K562 (cell line): ENCODE data around the gene KCNJ10. TPM values are rescaled to one million over a fixed set of nuclear protein-coding genes. Genes with fewer than 3 reads are reported as not detected.

ENCODE experiments used
- ATAC-seq: fragments of 200-7000 bp; cut with Tn5 transposase; 3 replicates; pipeline ENCODE4 v1.9.1; 2020; ENCODE audit warnings: moderate library complexity
- BruUV-seq: library from RNA; stranded (reverse); fragments of 400-500 nt; replicated peaks from 2 replicates; lab custom pipeline; 2021; lab: Mats Ljungman, UMichigan
- CTCF ChIA-PET: fragments of 300-600 bp; formaldehyde crosslinking; extraction: SDS; loops from one replicate; lab custom pipeline; 2021; ENCODE audit warnings: low intra/inter-chr PET ratio; lab: Yijun Ruan, JAX
- POLR2A ChIA-PET: fragments of 300-600, 350-650 bp; sonication (Branson Sonifier 250); formaldehyde crosslinking; extraction: SDS; loops from one replicate; lab custom pipeline; 2021; ENCODE audit warnings: antibody characterized with exemption, inconsistent platforms; lab: Yijun Ruan, JAX
- DNase-seq, 4 experiments: peaks; one replicate each; pipeline versions ENCODE4 v3.0.0 to v3.0.0-alpha.2; 2011 to 2018; ENCODE audit warnings: low spot score in 3 of 4, mixed read lengths in 3 of 4; ENCODE audit errors: extremely low read depth in 1 of 4
- FAIRE-seq: peaks from 2 replicates; lab custom pipeline; 2011; peaks lifted over from hg19 to GRCh38; lab: Jason Lieb, UNC
- H2AFZ ChIP-seq: 2 replicates; pipeline ENCODE4 v1.6.0; 2011; ENCODE audit warnings: low read depth, low read length, control low read depth, inconsistent platforms
- H3K27ac ChIP-seq: fragments of 200-600 bp; 3 replicates; pipeline ENCODE4 v1.8.0; 2011; ENCODE audit warnings: low read depth, mild to moderate bottlenecking, control low read depth, inconsistent platforms, low read length, moderate library complexity, mixed read lengths; ENCODE audit errors: extremely low read depth
- H3K27me3 ChIP-seq, 2 experiments: fragments of 300-600 bp in 1 of 2; 2 replicates in 1 of 2; 3 replicates in 1 of 2; pipeline versions ENCODE4 v1.6.0 to v1.8.0; 2011; ENCODE audit warnings: inconsistent platforms in 2 of 2, low read length in 2 of 2, mild to moderate bottlenecking in 1 of 2, mixed read lengths in 1 of 2, moderate library complexity in 1 of 2; ENCODE audit not compliant: control insufficient read depth in 2 of 2, insufficient read depth in 2 of 2
- H3K36me3 ChIP-seq: fragments of 300-600 bp; 3 replicates; pipeline ENCODE4 v1.8.0; 2011; ENCODE audit warnings: mild to moderate bottlenecking, low read length, inconsistent platforms; ENCODE audit not compliant: control insufficient read depth, insufficient read depth
- H3K4me1 ChIP-seq, 2 experiments: fragments of 200-600 bp in 1 of 2; replicated peaks in 1 of 2; 2 replicates in 1 of 2; 3 replicates in 1 of 2; pipeline versions ENCODE4 v1.5.1 to v1.8.0; 2011; ENCODE audit warnings: inconsistent platforms in 2 of 2, low read length in 2 of 2, mild to moderate bottlenecking in 1 of 2, mixed read lengths in 1 of 2, moderate library complexity in 1 of 2; ENCODE audit not compliant: control insufficient read depth in 2 of 2, insufficient read depth in 2 of 2
- H3K4me2 ChIP-seq: 2 replicates; pipeline ENCODE4 v1.6.1; 2011; ENCODE audit warnings: low read length, control low read depth, inconsistent platforms, mixed read lengths; ENCODE audit not compliant: insufficient read depth
- H3K4me3 ChIP-seq: fragments of 200-600 bp; sonication (generic), shearing (Covaris generic); 2 replicates; pipeline ENCODE4 v1.5.1; 2016; ENCODE audit warnings: control low read depth, inconsistent platforms
- H3K79me2 ChIP-seq: fragments of 200-600 bp; 3 replicates; pipeline ENCODE4 v1.8.0; 2011; ENCODE audit warnings: low read length, inconsistent platforms; ENCODE audit not compliant: control insufficient read depth, insufficient read depth
- H3K9ac ChIP-seq, 2 experiments: 2 replicates each; pipeline versions ENCODE4 v1.6.0 to v1.6.1; 2011; ENCODE audit warnings: low read depth in 2 of 2, low read length in 2 of 2, control low read depth in 1 of 2, inconsistent platforms in 1 of 2, mild to moderate bottlenecking in 1 of 2, mixed read lengths in 1 of 2; ENCODE audit not compliant: insufficient read depth in 1 of 2
- H3K9me1 ChIP-seq: one replicate; pipeline ENCODE4 v1.6.0; 2011; ENCODE audit warnings: inconsistent platforms, mild to moderate bottlenecking, low read length, moderate library complexity; ENCODE audit not compliant: control insufficient read depth, insufficient read depth
- H3K9me3 ChIP-seq: replicated peaks from 2 replicates; pipeline ENCODE4 v1.5.1; 2011; ENCODE audit warnings: low read depth, low read length, inconsistent platforms; ENCODE audit not compliant: control insufficient read depth, insufficient read depth
- H4K20me1 ChIP-seq: replicated peaks from 2 replicates; pipeline ENCODE4 v1.6.1; 2011; ENCODE audit warnings: low read length, inconsistent platforms, mixed read lengths; ENCODE audit not compliant: control insufficient read depth, insufficient read depth
- ETV1 ChIP-seq: fragments of 450-650 bp; conservative IDR thresholded peaks from 2 replicates; pipeline ENCODE4 v1.6.1; 2016; ENCODE audit warnings: missing genetic modification characterization, control low read depth, low read depth, missing compliant biosample characterization
- FOXK2 ChIP-seq, 2 experiments: fragments of 450-650 bp; IDR thresholded peaks in 1 of 2; conservative IDR thresholded peaks in 1 of 2; 2 replicates each; pipeline ENCODE4 v1.6.1; 2016; ENCODE audit warnings: low read depth in 2 of 2, mild to moderate bottlenecking in 1 of 2
- SMARCC2 ChIP-seq: fragments of 450-650 bp; IDR thresholded peaks from 2 replicates; pipeline ENCODE4 v1.6.1; 2017; ENCODE audit warnings: antibody characterized with exemption, moderate library complexity, mild to moderate bottlenecking, low read depth
- SRSF7 ChIP-seq: fragments of 200-400 bp; formaldehyde crosslinking; optimal IDR thresholded peaks from 2 replicates; pipeline ENCODE3; 2017; ENCODE audit warnings: mild to moderate bottlenecking, low read depth, low read length
- TAF1 ChIP-seq: IDR thresholded peaks from 2 replicates; pipeline ENCODE4 v1.6.1; 2011; ENCODE audit warnings: mild to moderate bottlenecking, low read length, moderate library complexity; ENCODE audit not compliant: insufficient read depth, control insufficient read depth, severe bottlenecking; ENCODE audit errors: extremely low read depth
- WGBS: fragments of 100-300 bp; shearing (Covaris generic); methylation state at CpG from one replicate; pipeline ENCODE4 v1.1.6; 2016; ENCODE audit warnings: low coverage, mixed read lengths; ENCODE audit not compliant: insufficient coverage; ENCODE audit errors: missing lambda C conversion rate; 5-methylcytosine and 5-hydroxymethylcytosine counted together
- in situ Hi-C: fragments of 300-500 bp; cut with MboI; formaldehyde crosslinking; loops from 4 replicates; pipeline ENCODE4 v1.15.0; 2018; ENCODE audit warnings: inconsistent platforms, mixed read lengths
- intact Hi-C: fragments of 100-400 bp; cut with micrococcal nuclease; formaldehyde crosslinking; loops from 2 replicates; pipeline ENCODE4 v1.14.2; 2022
- polyA plus RNA-seq, 8 experiments: library from polyadenylated mRNA; depleted of rRNA in 4 of 8; stranded (reverse) in 5 of 8; unstranded in 3 of 8; fragments of >200 nt; fragmentation: Nextera tagmentation in 2 of 8; fragmentation: Illumina TruSeq in 1 of 8; extraction: Ambion mirVana in 2 of 8; extraction: Trizol in 1 of 8; gene quantifications; 2 replicates each; pipeline versions ENCODE4 v1.2.1 to v1.2.3, GENCODE V29; 2011 to 2014; ENCODE audit warnings: inconsistent platforms in 1 of 8, missing spikeins in 1 of 8
- total RNA-seq, 7 experiments: library from RNA; depleted of rRNA in 6 of 7; stranded (reverse); fragments of >200 nt in 6 of 7; fragmentation: Illumina TruSeq in 2 of 7; extraction: Trizol in 2 of 7; gene quantifications; 2 replicates each; pipeline versions ENCODE4 v1.2.1 to v1.2.3, GENCODE V29; 2011 to 2021; ENCODE audit warnings: low replicate concordance in 1 of 7
- TF ChIP-seq, protein P1 (sequence below): sonication (generic); formaldehyde crosslinking; IDR thresholded peaks from 2 replicates; pipeline ENCODE4 v1.4.0; 2020; ENCODE audit warnings: mild to moderate bottlenecking, missing genetic modification reagents
- TF ChIP-seq, protein P2 (sequence below): fragments of 250-450 bp; sonication (Bioruptor Pico); IDR thresholded peaks from 2 replicates; pipeline ENCODE4 v1.5.0; 2020; ENCODE audit warnings: mild to moderate bottlenecking, borderline replicate concordance

The KCNJ10 gene
- total and polyA plus RNA-seq, 9 of the 15 experiments (the other 6 are each of a cell fraction or from before 2014, with no cell fraction given) = 0.06 to 0.11 TPM; not detected in 7

DNA sequence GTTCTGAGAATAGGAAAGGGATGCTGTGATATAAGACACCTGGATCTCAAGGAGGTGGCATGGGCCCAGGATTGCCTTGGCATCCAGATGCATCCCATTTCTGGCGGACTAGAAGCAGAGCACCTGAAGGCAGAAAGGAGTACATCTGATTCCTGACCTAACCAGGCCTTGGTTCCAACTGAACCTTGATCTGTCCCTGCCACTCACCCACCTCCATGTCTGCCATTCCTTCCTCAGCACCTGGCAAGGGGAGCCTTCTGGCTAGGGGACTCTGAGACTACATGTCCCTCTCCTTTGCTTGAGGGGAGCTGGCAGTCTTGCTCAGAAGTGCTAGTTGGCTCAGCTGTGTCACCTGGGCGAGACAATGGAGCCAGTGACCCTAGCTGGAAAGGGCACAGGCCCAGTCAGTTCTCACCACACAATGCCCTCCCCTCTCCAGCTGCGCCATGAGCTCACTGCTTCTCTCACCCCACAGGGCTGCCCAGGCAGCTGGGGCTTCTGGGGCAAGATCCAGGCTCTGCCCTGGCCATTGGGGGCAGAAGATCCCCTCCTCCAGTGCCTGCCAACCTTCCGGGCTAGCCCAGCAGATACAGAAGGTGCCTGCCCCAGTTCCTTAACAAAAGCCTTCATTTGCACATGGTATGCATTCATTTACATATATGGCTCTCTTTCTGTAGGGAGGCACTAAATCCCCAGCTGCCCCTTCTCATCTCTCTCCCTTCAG is 25.6 kb upstream of the KCNJ10 start:
- intact Hi-C loops = no loop called here
- in situ Hi-C loops = no loop called here
- no peak for ATAC-seq

More for the DNA sequence above, 25.6 kb upstream of the KCNJ10 start:
- no peak overlapping the region for H3K4me2 ChIP-seq
- H3K9me1 ChIP-seq = no peaks in the 10 kb centered on the region
- CTCF ChIA-PET = no interaction called here
- H3K4me3 ChIP-seq = no peak overlapping the region
- FAIRE-seq = no peak
- TF ChIP-seq, protein P1, sequence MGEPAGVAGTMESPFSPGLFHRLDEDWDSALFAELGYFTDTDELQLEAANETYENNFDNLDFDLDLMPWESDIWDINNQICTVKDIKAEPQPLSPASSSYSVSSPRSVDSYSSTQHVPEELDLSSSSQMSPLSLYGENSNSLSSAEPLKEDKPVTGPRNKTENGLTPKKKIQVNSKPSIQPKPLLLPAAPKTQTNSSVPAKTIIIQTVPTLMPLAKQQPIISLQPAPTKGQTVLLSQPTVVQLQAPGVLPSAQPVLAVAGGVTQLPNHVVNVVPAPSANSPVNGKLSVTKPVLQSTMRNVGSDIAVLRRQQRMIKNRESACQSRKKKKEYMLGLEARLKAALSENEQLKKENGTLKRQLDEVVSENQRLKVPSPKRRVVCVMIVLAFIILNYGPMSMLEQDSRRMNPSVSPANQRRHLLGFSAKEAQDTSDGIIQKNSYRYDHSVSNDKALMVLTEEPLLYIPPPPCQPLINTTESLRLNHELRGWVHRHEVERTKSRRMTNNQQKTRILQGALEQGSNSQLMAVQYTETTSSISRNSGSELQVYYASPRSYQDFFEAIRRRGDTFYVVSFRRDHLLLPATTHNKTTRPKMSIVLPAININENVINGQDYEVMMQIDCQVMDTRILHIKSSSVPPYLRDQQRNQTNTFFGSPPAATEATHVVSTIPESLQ (CRISPR knock-in tag) = no peak
- TF ChIP-seq, protein P2, sequence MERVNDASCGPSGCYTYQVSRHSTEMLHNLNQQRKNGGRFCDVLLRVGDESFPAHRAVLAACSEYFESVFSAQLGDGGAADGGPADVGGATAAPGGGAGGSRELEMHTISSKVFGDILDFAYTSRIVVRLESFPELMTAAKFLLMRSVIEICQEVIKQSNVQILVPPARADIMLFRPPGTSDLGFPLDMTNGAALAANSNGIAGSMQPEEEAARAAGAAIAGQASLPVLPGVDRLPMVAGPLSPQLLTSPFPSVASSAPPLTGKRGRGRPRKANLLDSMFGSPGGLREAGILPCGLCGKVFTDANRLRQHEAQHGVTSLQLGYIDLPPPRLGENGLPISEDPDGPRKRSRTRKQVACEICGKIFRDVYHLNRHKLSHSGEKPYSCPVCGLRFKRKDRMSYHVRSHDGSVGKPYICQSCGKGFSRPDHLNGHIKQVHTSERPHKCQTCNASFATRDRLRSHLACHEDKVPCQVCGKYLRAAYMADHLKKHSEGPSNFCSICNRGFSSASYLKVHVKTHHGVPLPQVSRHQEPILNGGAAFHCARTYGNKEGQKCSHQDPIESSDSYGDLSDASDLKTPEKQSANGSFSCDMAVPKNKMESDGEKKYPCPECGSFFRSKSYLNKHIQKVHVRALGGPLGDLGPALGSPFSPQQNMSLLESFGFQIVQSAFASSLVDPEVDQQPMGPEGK (CRISPR knock-in tag) = no peak
- TF ChIP-seq SMARCC2 (no peak), FOXK2 (conservative IDR thresholded peaks at IDR 0.05 in 1 of 2, IDR thresholded peaks at IDR 0.05 in 1 of 2; ENCODE audit: low read depth in 2 of 2) (no peak), SRSF7 (no peak), TAF1 (no peak), ETV1 (tag) (no peak)
- no TSS peak for BruUV-seq
- H3K27me3 ChIP-seq = no peaks in the 10 kb centered on the region
- H3K9ac ChIP-seq = peak overlapping the region in 1 of 2 experiments; percentile 24; a peak in 2 of 4 replicates
- no peak overlapping the region for H2AFZ ChIP-seq
- H3K9me3 ChIP-seq = no peaks in the 10 kb centered on the region
- H4K20me1 ChIP-seq = peaks cover 4% of the 10 kb centered on the region; the same call in 1 of the 2 replicates
- POLR2A ChIA-PET = interaction anchor here (0.7 to 1.2 kb wide), 3 partner anchors 14 to 563 kb away, joined by 3 read pairs; no protein-coding TSS in a partner anchor
- no peaks in the 10 kb centered on the region for H3K36me3 ChIP-seq
- no peak for DNase-seq
- no peak overlapping the region for H3K27ac ChIP-seq
- 69% methylated on average over 4 of the region's 4 CpGs for WGBS
- peaks cover 7 to 38% of the 10 kb centered on the region in 2 experiments; a peak in 4 of 5 replicates for H3K4me1 ChIP-seq
- H3K79me2 ChIP-seq = no peaks in the 10 kb centered on the region
